Measurements from ENCODE around the gene CACNA1S.

Gene CACNA1S

GRCh38 chr1:201139756-201140155 lies 27.5 kb upstream of the CACNA1S start:
- no peak for DNase-seq

GRCh38 chr1:201139306-201139705 lies 27.1 kb upstream of the CACNA1S start:
- DNase-seq, result no peak

GRCh38 chr1:201138311-201138840 lies 26.1 kb upstream of the CACNA1S start:
- no peak for DNase-seq

- DNase-seq, result no peak
Measured at GRCh38 chr1:201137579-201138310, 25.5 kb upstream of the CACNA1S start.

GRCh38 chr1:201137024-201137392 lies 24.8 kb upstream of the CACNA1S start:
- DNase-seq, result no peak

GRCh38 chr1:201136355-201137023 lies 24.3 kb upstream of the CACNA1S start:
- DNase-seq, result no peak

GRCh38 chr1:201134405-201134804 lies 22.2 kb upstream of the CACNA1S start:
- no peak for DNase-seq

DNA sequence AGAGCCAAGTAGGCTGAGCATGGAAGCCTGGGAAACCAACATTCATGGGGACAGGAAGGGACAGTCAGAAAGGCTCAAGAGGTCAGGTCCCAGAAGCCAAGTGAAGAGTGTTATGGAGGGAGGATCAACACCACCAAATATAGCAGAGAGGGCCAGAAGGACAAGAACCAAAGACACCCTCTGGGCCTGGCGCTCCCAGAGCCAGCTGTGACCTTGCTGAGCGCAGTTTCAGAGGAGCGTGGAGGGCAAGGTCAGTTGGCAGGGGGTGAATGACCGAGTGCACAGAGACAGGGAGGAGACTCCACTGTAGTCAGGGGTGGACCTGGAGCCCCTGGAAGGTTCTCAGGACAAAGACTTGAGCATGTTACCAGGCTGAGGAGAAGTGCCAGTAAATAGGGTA lies 19.2 kb upstream of the CACNA1S start:
- no peak for DNase-seq

- DNase-seq, result no peak
Measured at GRCh38 chr1:201128962-201129361, 16.7 kb upstream of the CACNA1S start.

GRCh38 chr1:201128476-201128875 lies 16.2 kb upstream of the CACNA1S start:
- DNase-seq, result no peak

DNA sequence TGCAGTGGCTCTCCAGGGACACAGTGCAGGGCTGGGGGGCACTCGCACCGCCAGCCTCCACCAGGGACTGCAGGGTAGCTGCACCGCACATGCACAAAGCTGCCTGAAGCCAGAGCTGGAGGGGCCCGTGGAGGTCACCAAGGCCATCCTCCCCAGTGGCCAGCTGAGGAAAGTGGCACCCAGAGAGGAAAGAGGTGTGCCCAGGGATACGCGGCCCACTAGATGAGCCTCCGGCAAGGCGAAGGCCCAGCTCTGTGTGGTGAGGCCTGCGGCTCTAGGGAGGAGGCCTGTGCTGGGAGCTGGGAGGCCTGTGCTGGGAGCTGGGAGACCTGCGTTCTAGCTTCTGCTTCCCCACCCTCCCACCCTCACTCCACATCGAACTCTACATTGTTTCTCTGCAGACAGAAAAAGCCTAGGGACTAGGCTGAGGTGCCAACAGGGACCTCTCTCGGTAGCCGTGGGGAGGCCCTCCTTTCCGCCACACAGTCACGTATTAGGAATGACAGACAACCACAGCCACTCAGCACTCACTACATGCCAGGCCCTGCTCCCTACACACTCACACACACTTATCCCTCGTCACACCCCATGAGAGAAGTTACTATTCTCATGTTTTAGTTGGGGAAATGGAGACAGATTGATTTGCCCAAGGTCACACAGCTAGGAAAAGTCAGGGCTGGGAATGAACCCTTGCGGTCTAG lies 15.7 kb upstream of the CACNA1S start:
- no peak for DNase-seq

GRCh38 chr1:201126832-201127754 lies 14.9 kb upstream of the CACNA1S start, which contains the start of gene ASCL5:
ASCL5 (minus strand) TSS chr1:201127184; CDS start chr1:201115372, 11,812 bp downstream.
- DNase-seq, result no peak

DNA sequence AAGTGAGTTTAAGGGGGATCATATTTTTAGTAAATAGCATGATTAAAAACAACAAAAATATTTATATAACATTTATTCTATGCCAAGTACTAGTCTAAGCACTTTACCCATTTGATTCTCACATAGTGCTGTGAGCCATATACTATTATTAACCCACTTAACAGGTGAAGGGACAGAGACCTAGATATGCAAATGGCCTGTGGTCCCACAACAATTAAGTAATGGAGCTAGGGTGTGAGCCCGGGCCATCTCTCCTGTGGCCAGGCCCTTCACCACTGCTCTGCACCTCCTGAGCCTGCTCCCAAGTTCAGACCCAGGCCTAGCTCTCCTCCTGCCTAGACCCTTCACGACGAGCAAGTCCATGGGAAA lies 14.2 kb upstream of the CACNA1S start:
- DNase-seq, result no peak

DNA sequence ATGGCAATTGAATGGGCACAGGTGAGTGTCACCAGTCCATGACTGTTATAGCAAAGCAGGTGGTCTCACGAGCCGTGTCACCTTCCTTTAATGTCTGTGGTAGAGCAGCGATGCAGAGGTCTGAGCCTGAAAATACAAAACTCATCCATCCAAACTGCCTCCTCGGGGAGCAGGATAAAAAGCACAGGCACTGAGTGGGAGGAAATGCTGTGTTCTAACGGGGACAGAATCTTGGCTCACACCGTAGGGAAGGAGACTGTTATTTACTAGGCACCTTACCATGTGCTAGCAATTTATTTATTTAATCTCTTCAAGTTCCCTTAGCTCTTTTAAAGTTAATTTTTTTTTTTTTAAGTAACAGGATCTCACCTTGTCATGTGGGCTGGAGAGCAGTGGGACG lies 13.6 kb upstream of the CACNA1S start:
- no peak for DNase-seq

- no peak for DNase-seq
Measured at GRCh38 chr1:201125019-201125418, 12.8 kb upstream of the CACNA1S start.

DNA sequence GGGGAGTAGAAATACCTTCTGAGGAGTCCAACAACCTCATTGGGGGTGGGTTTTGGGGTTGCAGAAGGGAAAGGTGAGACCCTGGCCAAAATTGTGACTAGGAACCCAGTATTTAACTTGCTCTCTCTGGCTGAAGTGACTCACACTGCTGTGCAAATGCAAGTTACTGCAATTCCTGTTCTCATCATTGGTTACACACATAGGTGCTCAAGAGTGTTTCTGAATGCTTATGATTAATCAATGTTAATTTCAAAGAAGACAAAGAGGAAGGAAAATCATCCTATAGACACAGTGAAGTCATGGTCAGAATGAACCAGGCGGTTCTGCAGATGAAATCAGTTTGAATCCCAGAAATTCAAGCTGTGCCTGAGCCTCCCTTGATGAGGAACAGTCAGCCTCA lies 11.6 kb upstream of the CACNA1S start:
- no peak for DNase-seq

DNA sequence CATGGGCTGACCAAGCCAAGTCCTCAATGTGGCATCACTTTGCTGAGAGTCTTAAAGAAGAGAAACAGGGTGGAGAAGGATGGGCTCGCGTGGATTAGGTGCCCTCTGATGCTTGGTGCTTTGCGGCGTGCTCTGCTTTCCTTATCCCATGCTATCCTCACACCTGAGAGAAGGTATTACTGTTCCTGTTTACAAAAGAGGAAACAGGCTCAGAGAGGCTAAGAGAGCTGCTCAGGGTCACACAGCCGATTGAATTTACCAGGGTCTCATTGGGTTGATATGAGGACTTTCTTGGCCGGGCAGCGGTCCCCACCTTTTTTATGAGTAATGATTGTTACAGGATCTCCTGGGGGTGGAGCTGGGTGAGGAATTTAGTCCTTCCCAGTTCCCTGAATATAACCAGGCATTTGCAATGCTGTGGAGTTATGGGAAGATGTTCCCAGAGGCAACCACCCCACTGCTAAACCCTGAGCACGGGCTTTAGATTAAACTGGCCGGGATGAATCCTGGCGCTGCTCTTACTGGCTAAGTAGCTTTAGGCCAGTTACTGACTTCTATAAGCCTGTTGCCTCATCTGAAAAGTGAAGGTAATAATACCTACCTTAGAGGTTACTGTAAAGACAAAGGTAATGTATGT lies 10.2 kb upstream of the CACNA1S start:
- DNase-seq, result no peak

- DNase-seq, result no peak
Measured at GRCh38 chr1:201119206-201120197, 7.3 kb upstream of the CACNA1S start.

GRCh38 chr1:201116091-201116490 lies 3.9 kb upstream of the CACNA1S start:
- no peak for DNase-seq

- no peak for DNase-seq
Measured at GRCh38 chr1:201115390-201115937, 3.2 kb upstream of the CACNA1S start.
